ENCODE results near the gene EZH1.

DNA sequence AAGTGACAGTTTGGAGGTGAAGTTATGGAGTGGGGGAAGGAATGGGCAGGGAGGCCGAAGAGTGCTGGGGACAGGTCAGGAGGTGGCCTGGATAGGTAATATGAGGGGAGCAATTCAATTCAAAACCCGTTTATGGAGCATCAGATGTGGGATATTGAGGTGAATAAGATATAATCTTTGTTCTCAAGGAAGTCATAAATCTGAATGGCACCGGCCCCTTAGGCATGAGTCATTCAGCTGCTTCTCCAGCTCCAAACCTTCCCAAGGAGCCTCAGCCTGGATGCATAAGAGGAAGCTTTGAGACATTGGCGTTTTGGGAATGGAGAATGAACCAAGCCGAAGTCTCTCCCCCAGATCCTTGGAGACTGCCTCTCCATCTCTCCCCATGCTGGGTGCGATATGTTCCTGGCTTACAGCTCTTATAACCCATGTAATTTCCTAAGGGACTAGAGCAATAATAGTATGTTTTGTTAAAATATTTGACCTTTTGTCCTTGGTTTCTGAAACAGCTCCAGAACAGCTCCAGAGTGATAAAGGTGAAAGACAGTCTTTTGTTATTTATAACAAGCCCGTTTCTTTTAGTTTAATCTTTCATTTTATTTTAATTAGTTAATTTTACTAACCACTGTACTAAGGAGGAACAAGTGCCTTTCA, 84.0 kb downstream of the EZH1 start:
- TF ChIP-seq FOXM1 (IDR thresholded peaks at IDR 0.05; ENCODE audit: borderline replicate concordance, low read depth) (no peak), EP300 (IDR thresholded peaks at IDR 0.05; ENCODE audit: borderline replicate concordance) (no peak), RAD21 (IDR thresholded peaks at IDR 0.05; ENCODE audit: low read depth) (no peak), TCF12 (IDR thresholded peaks at IDR 0.05; ENCODE audit: low read depth) (no peak), ZBTB7A (IDR thresholded peaks at IDR 0.05; ENCODE audit: low read depth) (no peak)
- TF ChIP-seq, protein P1, sequence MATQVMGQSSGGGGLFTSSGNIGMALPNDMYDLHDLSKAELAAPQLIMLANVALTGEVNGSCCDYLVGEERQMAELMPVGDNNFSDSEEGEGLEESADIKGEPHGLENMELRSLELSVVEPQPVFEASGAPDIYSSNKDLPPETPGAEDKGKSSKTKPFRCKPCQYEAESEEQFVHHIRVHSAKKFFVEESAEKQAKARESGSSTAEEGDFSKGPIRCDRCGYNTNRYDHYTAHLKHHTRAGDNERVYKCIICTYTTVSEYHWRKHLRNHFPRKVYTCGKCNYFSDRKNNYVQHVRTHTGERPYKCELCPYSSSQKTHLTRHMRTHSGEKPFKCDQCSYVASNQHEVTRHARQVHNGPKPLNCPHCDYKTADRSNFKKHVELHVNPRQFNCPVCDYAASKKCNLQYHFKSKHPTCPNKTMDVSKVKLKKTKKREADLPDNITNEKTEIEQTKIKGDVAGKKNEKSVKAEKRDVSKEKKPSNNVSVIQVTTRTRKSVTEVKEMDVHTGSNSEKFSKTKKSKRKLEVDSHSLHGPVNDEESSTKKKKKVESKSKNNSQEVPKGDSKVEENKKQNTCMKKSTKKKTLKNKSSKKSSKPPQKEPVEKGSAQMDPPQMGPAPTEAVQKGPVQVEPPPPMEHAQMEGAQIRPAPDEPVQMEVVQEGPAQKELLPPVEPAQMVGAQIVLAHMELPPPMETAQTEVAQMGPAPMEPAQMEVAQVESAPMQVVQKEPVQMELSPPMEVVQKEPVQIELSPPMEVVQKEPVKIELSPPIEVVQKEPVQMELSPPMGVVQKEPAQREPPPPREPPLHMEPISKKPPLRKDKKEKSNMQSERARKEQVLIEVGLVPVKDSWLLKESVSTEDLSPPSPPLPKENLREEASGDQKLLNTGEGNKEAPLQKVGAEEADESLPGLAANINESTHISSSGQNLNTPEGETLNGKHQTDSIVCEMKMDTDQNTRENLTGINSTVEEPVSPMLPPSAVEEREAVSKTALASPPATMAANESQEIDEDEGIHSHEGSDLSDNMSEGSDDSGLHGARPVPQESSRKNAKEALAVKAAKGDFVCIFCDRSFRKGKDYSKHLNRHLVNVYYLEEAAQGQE (IDR thresholded peaks at IDR 0.05; ENCODE audit: low read depth), result no peak

Measured in Ishikawa (cell line).